ENCODE data around the gene TSHZ1. TPM values are rescaled to one million over a fixed set of nuclear protein-coding genes. Genes with fewer than 3 reads are reported as not detected.

TSHZ1 gene
- polyA plus RNA-seq, 1 of the 3 experiments (the other 2 are of a cell fraction), result 2.6 TPM

DNA sequence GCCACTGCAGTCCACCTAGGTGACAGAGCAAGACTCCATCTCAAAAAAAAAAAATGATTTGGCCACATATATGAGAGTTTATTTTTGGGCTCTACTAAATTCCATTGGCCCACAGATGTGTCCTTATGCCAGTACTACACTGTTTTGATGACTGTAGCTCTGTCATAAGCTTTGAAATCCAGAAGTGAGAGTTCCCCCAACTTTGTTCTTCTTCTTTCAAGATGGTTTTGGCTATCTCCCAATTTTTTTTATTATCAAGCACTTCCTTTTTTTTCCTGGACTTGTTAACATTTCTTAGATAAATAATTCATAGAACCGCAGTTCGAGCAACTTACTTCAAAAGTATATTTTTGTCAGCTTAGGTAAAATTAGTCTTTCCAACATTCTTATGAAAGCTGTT lies 96.9 kb downstream of the TSHZ1 start:
- H3K27me3 ChIP-seq (ENCODE audit: insufficient read depth), result no peaks in the 10 kb centered on the region
- no peak overlapping the region for H3K4me3 ChIP-seq (ENCODE audit: low read depth in 2 of 2, low read length in 1 of 2)
- no peak overlapping the region for H3K4me2 ChIP-seq
- no peak overlapping the region for H3K9ac ChIP-seq
- H3K9me3 ChIP-seq, result no peaks in the 10 kb centered on the region
- no peaks in the 10 kb centered on the region for H3K9me2 ChIP-seq
- no peak overlapping the region for H3K27ac ChIP-seq (ENCODE audit: low read depth in 2 of 2, low read length in 1 of 2)
- H3K79me2 ChIP-seq (ENCODE audit: insufficient read depth), result no peaks in the 10 kb centered on the region
- H3K4me1 ChIP-seq (ENCODE audit: control insufficient read depth in 1 of 2, insufficient read depth in 2 of 2, low read depth in 1 of 2, low read length in 1 of 2), result no peaks in the 10 kb centered on the region
- H2AFZ ChIP-seq (ENCODE audit: low read depth), result no peak overlapping the region
- 72% methylated on average over 2 of the region's 2 CpGs for WGBS (ENCODE audit: low lambda C conversion rate)
- TF ChIP-seq EP300 (IDR thresholded peaks at IDR 0.05; ENCODE audit: borderline replicate concordance in 1 of 2, low read depth in 1 of 2, low read length in 1 of 2), result no peak
- no peak for TF ChIP-seq ELF1 (IDR thresholded peaks at IDR 0.05)
- no peak for TF ChIP-seq FOXM1 (IDR thresholded peaks at IDR 0.05; ENCODE audit: low read depth)
- TF ChIP-seq, protein P1, sequence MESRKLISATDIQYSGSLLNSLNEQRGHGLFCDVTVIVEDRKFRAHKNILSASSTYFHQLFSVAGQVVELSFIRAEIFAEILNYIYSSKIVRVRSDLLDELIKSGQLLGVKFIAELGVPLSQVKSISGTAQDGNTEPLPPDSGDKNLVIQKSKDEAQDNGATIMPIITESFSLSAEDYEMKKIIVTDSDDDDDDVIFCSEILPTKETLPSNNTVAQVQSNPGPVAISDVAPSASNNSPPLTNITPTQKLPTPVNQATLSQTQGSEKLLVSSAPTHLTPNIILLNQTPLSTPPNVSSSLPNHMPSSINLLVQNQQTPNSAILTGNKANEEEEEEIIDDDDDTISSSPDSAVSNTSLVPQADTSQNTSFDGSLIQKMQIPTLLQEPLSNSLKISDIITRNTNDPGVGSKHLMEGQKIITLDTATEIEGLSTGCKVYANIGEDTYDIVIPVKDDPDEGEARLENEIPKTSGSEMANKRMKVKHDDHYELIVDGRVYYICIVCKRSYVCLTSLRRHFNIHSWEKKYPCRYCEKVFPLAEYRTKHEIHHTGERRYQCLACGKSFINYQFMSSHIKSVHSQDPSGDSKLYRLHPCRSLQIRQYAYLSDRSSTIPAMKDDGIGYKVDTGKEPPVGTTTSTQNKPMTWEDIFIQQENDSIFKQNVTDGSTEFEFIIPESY (IDR thresholded peaks at IDR 0.05; ENCODE audit: borderline replicate concordance, low read depth), result no peak
- TF ChIP-seq MEF2A (IDR thresholded peaks at IDR 0.05; ENCODE audit: borderline replicate concordance, low read depth), result no peak
- TF ChIP-seq YY1 (IDR thresholded peaks at IDR 0.05; ENCODE audit: low read depth), result no peak
- TF ChIP-seq, protein P2, sequence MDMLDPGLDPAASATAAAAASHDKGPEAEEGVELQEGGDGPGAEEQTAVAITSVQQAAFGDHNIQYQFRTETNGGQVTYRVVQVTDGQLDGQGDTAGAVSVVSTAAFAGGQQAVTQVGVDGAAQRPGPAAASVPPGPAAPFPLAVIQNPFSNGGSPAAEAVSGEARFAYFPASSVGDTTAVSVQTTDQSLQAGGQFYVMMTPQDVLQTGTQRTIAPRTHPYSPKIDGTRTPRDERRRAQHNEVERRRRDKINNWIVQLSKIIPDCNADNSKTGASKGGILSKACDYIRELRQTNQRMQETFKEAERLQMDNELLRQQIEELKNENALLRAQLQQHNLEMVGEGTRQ (IDR thresholded peaks at IDR 0.05; ENCODE audit: borderline replicate concordance, low read depth, low read length), result no peak
- no peak for TF ChIP-seq TCF12 (IDR thresholded peaks at IDR 0.05)
- TF ChIP-seq, protein P3, sequence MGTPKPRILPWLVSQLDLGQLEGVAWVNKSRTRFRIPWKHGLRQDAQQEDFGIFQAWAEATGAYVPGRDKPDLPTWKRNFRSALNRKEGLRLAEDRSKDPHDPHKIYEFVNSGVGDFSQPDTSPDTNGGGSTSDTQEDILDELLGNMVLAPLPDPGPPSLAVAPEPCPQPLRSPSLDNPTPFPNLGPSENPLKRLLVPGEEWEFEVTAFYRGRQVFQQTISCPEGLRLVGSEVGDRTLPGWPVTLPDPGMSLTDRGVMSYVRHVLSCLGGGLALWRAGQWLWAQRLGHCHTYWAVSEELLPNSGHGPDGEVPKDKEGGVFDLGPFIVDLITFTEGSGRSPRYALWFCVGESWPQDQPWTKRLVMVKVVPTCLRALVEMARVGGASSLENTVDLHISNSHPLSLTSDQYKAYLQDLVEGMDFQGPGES (IDR thresholded peaks at IDR 0.05; ENCODE audit: low read depth, low read length), result no peak
- no peak for TF ChIP-seq POLR2AphosphoS5 (IDR thresholded peaks at IDR 0.05; ENCODE audit: low read depth, low read length)
- TF ChIP-seq, protein P4, sequence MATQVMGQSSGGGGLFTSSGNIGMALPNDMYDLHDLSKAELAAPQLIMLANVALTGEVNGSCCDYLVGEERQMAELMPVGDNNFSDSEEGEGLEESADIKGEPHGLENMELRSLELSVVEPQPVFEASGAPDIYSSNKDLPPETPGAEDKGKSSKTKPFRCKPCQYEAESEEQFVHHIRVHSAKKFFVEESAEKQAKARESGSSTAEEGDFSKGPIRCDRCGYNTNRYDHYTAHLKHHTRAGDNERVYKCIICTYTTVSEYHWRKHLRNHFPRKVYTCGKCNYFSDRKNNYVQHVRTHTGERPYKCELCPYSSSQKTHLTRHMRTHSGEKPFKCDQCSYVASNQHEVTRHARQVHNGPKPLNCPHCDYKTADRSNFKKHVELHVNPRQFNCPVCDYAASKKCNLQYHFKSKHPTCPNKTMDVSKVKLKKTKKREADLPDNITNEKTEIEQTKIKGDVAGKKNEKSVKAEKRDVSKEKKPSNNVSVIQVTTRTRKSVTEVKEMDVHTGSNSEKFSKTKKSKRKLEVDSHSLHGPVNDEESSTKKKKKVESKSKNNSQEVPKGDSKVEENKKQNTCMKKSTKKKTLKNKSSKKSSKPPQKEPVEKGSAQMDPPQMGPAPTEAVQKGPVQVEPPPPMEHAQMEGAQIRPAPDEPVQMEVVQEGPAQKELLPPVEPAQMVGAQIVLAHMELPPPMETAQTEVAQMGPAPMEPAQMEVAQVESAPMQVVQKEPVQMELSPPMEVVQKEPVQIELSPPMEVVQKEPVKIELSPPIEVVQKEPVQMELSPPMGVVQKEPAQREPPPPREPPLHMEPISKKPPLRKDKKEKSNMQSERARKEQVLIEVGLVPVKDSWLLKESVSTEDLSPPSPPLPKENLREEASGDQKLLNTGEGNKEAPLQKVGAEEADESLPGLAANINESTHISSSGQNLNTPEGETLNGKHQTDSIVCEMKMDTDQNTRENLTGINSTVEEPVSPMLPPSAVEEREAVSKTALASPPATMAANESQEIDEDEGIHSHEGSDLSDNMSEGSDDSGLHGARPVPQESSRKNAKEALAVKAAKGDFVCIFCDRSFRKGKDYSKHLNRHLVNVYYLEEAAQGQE (IDR thresholded peaks at IDR 0.05; ENCODE audit: low read depth, low read length), result no peak
- TF ChIP-seq SMC3 (IDR thresholded peaks at IDR 0.05; ENCODE audit: low read depth, low read length), result no peak
- DNase-seq, result no peak
- no peaks in the 10 kb centered on the region for H3K36me3 ChIP-seq (replicated peaks in 1 of 2; ENCODE audit: control insufficient read depth in 1 of 2, insufficient read depth in 2 of 2, low read length in 1 of 2)
- H3F3A ChIP-seq (replicated peaks; ENCODE audit: insufficient read depth), result no peaks in the 10 kb centered on the region
- ChIA-PET POLR2A (no interaction called here), CTCF (no interaction called here)
- H4K20me1 ChIP-seq (ENCODE audit: insufficient read depth), result no peaks in the 10 kb centered on the region

All from SK-N-SH (cell line).